LNCAP (cell line): ENCODE data around the gene IBTK.
A peak's percentile ranks its signal among the peaks of the same experiment; 100 is the strongest.

Experiments
- TF ChIP-seq, protein P1 (sequence below): fragments of 450-650 bp; IDR thresholded peaks from 2 replicates; pipeline ENCODE4 v1.5.1; 2017; ENCODE audit warnings: mild to moderate bottlenecking

The IBTK gene

DNA sequence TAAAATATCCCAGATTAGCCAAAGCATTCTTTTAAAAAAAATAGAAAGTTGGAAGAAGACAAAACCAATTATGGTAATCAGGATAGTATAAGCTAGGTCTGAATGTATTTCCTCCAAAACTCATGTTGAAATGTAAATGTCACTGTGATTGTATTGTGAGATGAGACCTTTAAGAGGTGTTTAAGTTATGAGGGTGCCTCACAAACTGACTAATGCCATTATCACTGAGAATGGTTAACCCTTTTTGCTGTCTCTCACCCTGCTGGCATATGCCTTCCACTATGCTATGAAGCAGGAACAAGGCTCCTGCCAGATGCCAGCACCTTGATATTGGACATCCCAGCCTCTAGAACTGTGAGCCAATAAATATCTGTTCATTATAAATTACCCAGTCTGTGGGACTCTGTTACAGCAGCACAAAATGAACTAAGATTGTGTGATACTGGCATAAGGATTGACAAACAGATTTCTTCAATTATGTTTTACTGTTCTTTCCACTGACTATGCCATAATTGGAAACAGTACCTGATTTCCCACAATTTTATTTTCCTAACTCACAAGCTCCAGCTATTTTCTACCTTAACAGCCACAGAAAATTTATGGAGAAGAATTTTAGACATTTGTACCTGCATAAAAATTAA is 63.8 kb downstream of the IBTK start:
- TF ChIP-seq, protein P1, sequence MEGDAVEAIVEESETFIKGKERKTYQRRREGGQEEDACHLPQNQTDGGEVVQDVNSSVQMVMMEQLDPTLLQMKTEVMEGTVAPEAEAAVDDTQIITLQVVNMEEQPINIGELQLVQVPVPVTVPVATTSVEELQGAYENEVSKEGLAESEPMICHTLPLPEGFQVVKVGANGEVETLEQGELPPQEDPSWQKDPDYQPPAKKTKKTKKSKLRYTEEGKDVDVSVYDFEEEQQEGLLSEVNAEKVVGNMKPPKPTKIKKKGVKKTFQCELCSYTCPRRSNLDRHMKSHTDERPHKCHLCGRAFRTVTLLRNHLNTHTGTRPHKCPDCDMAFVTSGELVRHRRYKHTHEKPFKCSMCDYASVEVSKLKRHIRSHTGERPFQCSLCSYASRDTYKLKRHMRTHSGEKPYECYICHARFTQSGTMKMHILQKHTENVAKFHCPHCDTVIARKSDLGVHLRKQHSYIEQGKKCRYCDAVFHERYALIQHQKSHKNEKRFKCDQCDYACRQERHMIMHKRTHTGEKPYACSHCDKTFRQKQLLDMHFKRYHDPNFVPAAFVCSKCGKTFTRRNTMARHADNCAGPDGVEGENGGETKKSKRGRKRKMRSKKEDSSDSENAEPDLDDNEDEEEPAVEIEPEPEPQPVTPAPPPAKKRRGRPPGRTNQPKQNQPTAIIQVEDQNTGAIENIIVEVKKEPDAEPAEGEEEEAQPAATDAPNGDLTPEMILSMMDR = no peak

- TF ChIP-seq, protein P1 = no peak
Observed at GRCh38 chr6:82182756-82183155, 64.8 kb downstream of the IBTK start.

- TF ChIP-seq, protein P1 = no peak
Observed at GRCh38 chr6:82179415-82179814, 68.1 kb downstream of the IBTK start.

DNA sequence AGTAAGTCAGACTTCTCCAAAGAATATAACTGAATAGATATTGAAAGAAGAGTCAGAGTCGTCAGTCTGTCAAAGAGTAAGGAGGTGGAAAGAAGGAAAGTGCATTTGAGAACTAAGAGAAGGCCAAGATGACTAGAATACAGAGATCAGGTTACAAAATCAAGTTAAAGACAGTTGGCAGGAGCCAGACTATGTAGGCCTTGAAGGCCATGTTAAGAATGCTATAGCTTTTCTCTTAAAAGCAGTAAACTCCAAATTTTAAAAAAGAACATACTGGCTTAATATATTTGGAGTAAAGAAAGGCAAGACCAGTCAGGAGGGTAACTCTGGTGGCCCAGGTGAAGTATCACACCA is 68.8 kb downstream of the IBTK start:
- TF ChIP-seq, protein P1 = no peak

DNA sequence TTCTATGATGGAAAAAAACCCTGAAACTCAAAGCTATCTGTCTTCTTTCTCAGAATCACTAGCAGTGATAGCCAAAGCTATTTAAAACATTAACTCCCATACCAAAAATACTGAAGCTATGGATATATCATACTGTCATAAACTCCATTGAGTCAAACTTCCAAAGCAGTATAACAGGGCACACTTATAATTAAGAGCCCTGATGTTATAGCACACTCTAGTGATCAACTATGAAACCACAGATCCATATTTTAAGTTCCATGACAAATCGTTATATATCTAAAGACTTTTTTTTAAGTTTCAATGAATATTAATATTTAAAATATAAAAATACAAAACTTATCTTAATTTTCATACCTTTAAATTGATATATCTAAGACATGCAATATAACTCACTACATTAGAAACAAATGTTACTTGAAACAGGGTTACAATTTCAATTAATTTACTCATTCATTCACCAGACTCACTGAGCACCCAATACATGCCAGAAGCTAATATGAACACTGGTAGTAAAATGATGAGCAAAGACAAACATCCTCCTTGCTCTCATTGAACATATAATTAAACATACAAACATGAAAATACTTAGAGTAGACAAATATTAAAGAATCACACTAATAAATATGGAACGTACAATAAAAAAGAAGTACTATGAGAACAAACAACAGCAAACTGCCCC is 69.3 kb downstream of the IBTK start:
- TF ChIP-seq, protein P1 = peak; percentile 51

- TF ChIP-seq, protein P1 = no peak
Observed at GRCh38 chr6:82176616-82177015, 70.9 kb downstream of the IBTK start.

DNA sequence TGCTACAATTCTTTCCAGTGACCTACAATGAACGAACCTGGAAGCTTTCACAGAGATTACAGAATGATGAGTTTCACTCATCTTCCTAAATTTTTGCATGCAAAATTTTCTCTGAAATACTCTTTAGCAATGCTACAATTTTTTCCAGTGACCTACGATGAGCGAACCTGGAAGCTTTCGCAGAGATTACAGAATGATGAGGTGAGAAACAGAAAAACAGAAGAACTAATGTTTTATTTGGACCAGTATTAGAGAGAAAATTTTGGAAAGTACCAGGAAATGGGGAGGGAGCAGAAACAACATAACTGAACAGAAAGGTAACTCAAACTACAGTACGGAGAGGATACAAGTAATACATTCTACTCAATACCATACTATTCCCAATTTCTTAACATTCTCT is 75.0 kb downstream of the IBTK start:
- TF ChIP-seq, protein P1 = no peak
